Mucosa of descending colon (tissue), 3 donors: Measurements from ENCODE around the gene GRB10. TPM values are rescaled to one million over a fixed set of nuclear protein-coding genes. Genes with fewer than 3 reads are reported as not detected.

Experiments
- ATAC-seq: fragments of 200-7000 bp; cut with Tn5 transposase; one replicate; pipeline ENCODE4 v1.9.1; 2020; ENCODE audit warnings: mild to moderate bottlenecking, moderate library complexity
- DNase-seq, 3 donors: peaks; one replicate each; pipeline ENCODE4 v3.0.0-alpha.2; 2020
- H3K36me3 ChIP-seq: fragments of 200-600 bp; one replicate; pipeline ENCODE4 v1.8.0; 2021; ENCODE audit warnings: low read depth, mild to moderate bottlenecking
- H3K4me1 ChIP-seq: fragments of 200-600 bp; one replicate; pipeline ENCODE4 v1.8.0; 2021; ENCODE audit warnings: low read depth, mild to moderate bottlenecking
- H3K4me3 ChIP-seq: fragments of 200-600 bp; one replicate; pipeline ENCODE4 v1.8.0; 2021; ENCODE audit warnings: mild to moderate bottlenecking
- H3K9me3 ChIP-seq: fragments of 200-600 bp; one replicate; pipeline ENCODE4 v1.8.0; 2021; ENCODE audit warnings: mild to moderate bottlenecking
- CTCF ChIP-seq: fragments of 200-600 bp; IDR thresholded peaks from one replicate; pipeline ENCODE4 v1.8.0; 2022; ENCODE audit warnings: antibody characterized with exemption, mild to moderate bottlenecking
- intact Hi-C, 2 donors: fragments of 100-400 bp; cut with DNase I in 1 of 2; cut with micrococcal nuclease in 1 of 2; formaldehyde crosslinking; loops; one replicate each; pipeline versions ENCODE4 v1.11.0 to v1.11.1; 2022; cut with DNase I, micrococcal nuclease
- total RNA-seq, 3 donors: library from RNA; stranded (reverse); fragmentation: NEBNext Ultra II Directional in 2 of 3; extraction: Animal tissue kit (Norgen Biotek cat#: 25700) in 2 of 3; gene quantifications; one replicate each; pipeline versions ENCODE4 v1.2.1 to v1.2.4, GENCODE V29; 2021 to 2023
- donor health status: DM: no; HTN: no; CAD: no; lungs with moderate emphysema.
- donor health status: DM: no; HTN: no; CAD: no.
- donor health status: DM: no; HTN: yes; CAD: no.

Gene GRB10
- total RNA-seq, 3 donors from 2014 or later, result 9.4 to 56.8 (median 13.0) TPM

GRCh38 chr7:50662041-50662694, 120.5 kb downstream of the GRB10 start:
- DNase-seq (no peak), ATAC-seq (peak; percentile 43)
- no peak for TF ChIP-seq CTCF
- Histone ChIP-seq H3K4me1 (no peaks in the 10 kb centered on the region), H3K9me3 (no peaks in the 10 kb centered on the region), H3K36me3 (no peaks in the 10 kb centered on the region), H3K4me3 (no peak overlapping the region)
- intact Hi-C loops, result no loop called here

DNA sequence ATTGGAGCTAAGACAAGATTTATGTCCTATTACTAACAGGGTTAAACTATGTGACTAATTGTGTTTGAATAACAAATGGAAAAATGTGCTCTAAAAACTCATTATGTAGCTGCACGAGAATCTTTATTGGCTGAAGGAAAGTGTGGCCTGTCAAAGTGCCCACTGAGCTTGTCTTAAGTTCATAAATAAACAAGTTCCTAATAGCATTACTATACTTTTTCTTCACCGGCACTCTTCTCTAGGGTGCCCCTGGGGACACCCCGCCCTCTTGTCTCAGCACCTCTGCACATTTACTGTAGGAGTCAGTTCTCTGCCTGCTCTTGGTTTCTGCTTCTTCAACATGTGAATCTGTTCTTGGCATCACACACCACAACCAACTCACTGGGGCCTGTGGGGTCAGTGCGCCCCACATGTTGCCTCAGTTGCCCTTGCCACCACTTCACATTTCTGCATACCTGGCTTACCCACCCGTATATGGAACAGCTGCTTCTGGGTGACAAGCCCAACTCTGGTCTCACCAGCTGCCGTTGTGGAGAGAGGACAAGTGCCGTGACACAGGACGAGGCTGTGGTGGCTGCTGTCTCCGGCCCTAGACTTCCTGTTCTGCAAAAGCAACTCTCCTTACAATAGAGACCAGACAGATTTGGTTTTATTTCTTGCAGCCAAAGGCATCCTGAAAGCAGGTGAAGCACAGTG, 121.2 kb downstream of the GRB10 start:
- H3K9me3 ChIP-seq, result no peaks in the 10 kb centered on the region
- H3K4me3 ChIP-seq, result no peak overlapping the region
- ATAC-seq (peak; percentile 51), DNase-seq (no peak)
- TF ChIP-seq CTCF, result no peak
- H3K36me3 ChIP-seq, result no peaks in the 10 kb centered on the region
- H3K4me1 ChIP-seq, result no peaks in the 10 kb centered on the region
- intact Hi-C loops, result no loop called here

GRCh38 chr7:50660830-50661175, 121.9 kb downstream of the GRB10 start:
- no peaks in the 10 kb centered on the region for H3K4me1 ChIP-seq
- no peaks in the 10 kb centered on the region for H3K36me3 ChIP-seq
- H3K4me3 ChIP-seq, result no peak overlapping the region
- intact Hi-C loops, result no loop called here
- H3K9me3 ChIP-seq, result no peaks in the 10 kb centered on the region
- TF ChIP-seq CTCF, result no peak
- ATAC-seq, result no peak
- DNase-seq, result no peak

DNA sequence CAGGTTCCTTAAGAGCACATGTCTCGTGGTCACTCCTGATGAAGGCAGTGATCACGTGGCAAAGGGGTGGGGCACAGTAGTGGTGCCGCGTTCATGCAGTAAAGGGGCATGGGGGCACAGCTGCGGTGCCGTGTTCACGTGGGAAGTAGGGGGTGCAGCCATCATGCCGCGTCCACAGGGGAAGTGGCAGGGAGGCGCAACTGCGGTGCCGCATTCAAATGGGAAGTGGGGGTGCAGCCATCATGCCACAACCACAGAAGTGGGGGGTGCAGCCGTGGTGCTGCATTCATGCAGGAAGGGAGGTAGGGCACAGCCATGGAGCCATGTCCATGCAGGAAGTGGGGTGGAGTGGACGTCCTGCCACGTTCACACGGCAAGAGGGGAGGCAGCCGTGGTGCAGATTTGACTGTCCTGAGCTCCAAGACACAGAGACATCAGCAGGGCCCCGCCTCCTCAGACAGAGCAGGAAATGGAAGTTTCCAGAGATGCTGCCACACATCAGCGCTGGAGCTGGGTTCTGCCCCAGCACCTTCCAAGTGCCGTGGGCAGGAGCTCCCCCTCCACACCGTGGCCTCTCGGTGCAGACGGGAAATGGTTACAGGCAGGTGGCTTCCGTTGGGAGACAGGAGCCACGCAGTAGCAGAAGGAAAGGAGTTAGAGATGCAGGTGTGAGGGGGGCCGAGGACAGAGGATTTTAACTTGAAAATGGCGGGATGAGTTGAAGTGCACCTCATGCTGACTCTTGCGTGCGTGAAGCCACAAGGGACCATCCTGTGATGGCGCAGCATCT, 122.5 kb downstream of the GRB10 start:
- Histone ChIP-seq H3K36me3 (no peaks in the 10 kb centered on the region), H3K4me3 (no peak overlapping the region), H3K4me1 (no peaks in the 10 kb centered on the region), H3K9me3 (no peaks in the 10 kb centered on the region)
- DNase-seq (peak in 2 of 3 donors; percentile 56 to 84), ATAC-seq (peak; percentile 44)
- intact Hi-C loops, result no loop called here
- no peak for TF ChIP-seq CTCF

- Histone ChIP-seq H3K4me1 (no peaks in the 10 kb centered on the region), H3K36me3 (no peaks in the 10 kb centered on the region), H3K4me3 (no peak overlapping the region), H3K9me3 (no peaks in the 10 kb centered on the region)
- ATAC-seq (no peak), DNase-seq (no peak)
- TF ChIP-seq CTCF, result no peak
- intact Hi-C loops, result no loop called here
These were observed 123.2 kb downstream of the GRB10 start for GRCh38 chr7:50659329-50659965.
